Osteocyte (in vitro differentiated cells): ENCODE measurements around the gene SLA2. TPM values are rescaled to one million over a fixed set of nuclear protein-coding genes. Genes with fewer than 3 reads are reported as not detected.

Experiments used
- DNase-seq: peaks from one replicate; pipeline ENCODE4 v3.0.0; 2021; ENCODE audit warnings: mixed read lengths; ENCODE audit not compliant: unreplicated experiment; ENCODE audit errors: extremely low spot score
- H3K27ac Mint-ChIP-seq: one replicate; pipeline ENCODE4 v1.8.0; 2021; ENCODE audit warnings: mild to moderate bottlenecking, mixed read lengths; ENCODE audit not compliant: unreplicated experiment
- H3K27me3 Mint-ChIP-seq: one replicate; pipeline ENCODE4 v1.8.0; 2021; ENCODE audit warnings: mixed read lengths; ENCODE audit not compliant: unreplicated experiment
- H3K36me3 Mint-ChIP-seq: one replicate; pipeline ENCODE4 v1.8.0; 2021; ENCODE audit warnings: mixed read lengths; ENCODE audit not compliant: unreplicated experiment
- H3K4me1 Mint-ChIP-seq: one replicate; pipeline ENCODE4 v1.8.0; 2021; ENCODE audit warnings: mixed read lengths; ENCODE audit not compliant: unreplicated experiment
- H3K4me3 Mint-ChIP-seq: one replicate; pipeline ENCODE4 v1.8.0; 2021; ENCODE audit warnings: mild to moderate bottlenecking, moderate library complexity, mixed read lengths; ENCODE audit not compliant: unreplicated experiment
- H3K9me3 Mint-ChIP-seq: one replicate; pipeline ENCODE4 v1.8.0; 2021; ENCODE audit warnings: mixed read lengths; ENCODE audit not compliant: unreplicated experiment
- total RNA-seq: library from RNA; stranded (reverse); gene quantifications from 2 replicates; pipeline ENCODE4 v1.2.1, GENCODE V29; 2021
- TF ChIP-seq, protein P1 (sequence below): fragments of 200-600 bp; sonication (generic); IDR thresholded peaks from 2 replicates; pipeline ENCODE4 v1.5.0; 2021; ENCODE audit warnings: antibody characterized with exemption, mild to moderate bottlenecking, moderate library complexity

SLA2 gene
- total RNA-seq, 1 donor from 2014 or later: not detected

DNA sequence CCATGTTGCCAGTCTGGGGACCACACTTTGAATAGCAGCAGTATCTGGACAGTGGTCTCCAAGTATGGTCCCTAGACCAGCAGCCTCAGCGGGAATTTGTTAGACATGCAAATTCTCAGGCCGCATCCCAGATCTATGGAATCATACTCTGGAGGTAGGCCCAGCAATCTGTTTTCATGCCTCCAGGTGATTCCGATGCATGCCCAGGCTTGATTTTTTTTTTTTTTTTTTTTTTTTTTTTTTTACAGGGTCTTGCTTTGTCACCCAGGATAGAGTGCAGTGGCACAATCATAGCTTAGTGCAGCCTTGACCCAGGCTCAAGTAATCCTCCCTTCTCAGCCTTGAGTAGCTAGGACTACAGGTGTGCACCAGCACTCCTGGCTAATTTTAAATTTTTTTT, 682 bp upstream of the SLA2 start:
- DNase-seq: no peak
- Mint-ChIP-seq H3K27me3 (no peaks in the 10 kb centered on the region), H3K4me3 (no peak overlapping the region), H3K36me3 (peaks cover 5% of the 10 kb centered on the region), H3K4me1 (no peaks in the 10 kb centered on the region), H3K27ac (no peak overlapping the region), H3K9me3 (no peaks in the 10 kb centered on the region)
- TF ChIP-seq, protein P1, sequence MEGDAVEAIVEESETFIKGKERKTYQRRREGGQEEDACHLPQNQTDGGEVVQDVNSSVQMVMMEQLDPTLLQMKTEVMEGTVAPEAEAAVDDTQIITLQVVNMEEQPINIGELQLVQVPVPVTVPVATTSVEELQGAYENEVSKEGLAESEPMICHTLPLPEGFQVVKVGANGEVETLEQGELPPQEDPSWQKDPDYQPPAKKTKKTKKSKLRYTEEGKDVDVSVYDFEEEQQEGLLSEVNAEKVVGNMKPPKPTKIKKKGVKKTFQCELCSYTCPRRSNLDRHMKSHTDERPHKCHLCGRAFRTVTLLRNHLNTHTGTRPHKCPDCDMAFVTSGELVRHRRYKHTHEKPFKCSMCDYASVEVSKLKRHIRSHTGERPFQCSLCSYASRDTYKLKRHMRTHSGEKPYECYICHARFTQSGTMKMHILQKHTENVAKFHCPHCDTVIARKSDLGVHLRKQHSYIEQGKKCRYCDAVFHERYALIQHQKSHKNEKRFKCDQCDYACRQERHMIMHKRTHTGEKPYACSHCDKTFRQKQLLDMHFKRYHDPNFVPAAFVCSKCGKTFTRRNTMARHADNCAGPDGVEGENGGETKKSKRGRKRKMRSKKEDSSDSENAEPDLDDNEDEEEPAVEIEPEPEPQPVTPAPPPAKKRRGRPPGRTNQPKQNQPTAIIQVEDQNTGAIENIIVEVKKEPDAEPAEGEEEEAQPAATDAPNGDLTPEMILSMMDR: no peak

DNA sequence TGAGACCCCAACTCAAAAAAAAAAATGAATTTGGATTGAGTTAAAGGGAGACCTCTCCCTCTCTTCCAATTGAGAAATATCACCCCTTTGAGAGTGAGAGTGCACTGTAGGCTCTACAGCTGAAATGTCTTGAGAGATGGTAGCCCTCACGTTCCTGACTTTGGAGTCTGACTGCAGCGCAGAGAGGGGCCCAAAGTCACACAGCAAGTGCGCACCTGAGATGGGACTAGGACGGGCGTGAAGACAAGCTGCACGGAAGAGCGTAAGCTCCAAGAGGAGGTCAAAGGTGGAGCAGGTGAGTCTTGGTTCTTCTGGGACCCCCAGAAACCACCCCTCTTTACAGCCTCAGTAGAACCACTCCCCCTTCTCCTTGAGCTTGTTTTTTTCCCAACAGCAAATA, 643 bp downstream of the SLA2 start:
- Mint-ChIP-seq H3K9me3 (no peaks in the 10 kb centered on the region), H3K4me3 (no peak overlapping the region), H3K27ac (no peak overlapping the region)

DNA sequence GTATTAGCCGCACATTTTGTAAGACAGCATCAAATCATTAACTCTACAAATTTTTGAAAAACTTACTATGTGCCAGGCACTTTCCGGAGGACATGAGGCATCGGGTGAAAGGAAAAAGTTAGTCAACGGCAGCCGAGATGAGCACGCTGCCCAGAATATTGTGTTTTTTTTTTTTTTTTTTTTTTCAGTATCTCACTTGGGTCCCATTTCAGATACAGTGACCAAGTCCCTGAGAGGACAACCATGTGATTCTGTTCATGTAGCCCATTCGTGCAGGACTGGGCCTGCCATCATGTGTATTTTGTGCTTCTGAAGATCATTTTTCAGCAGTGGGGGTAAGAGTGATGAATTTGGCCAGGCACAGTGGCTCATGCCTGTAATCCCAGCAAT, 1.3 kb downstream of the SLA2 start:
- TF ChIP-seq, protein P1: no peak
- no peaks in the 10 kb centered on the region for H3K9me3 Mint-ChIP-seq
- H3K27me3 Mint-ChIP-seq: no peaks in the 10 kb centered on the region
- no peaks in the 10 kb centered on the region for H3K36me3 Mint-ChIP-seq
- no peaks in the 10 kb centered on the region for H3K4me1 Mint-ChIP-seq
- DNase-seq: no peak
- H3K4me3 Mint-ChIP-seq: no peak overlapping the region
- H3K27ac Mint-ChIP-seq: no peak overlapping the region

More for the DNA sequence above, 643 bp downstream of the SLA2 start:
- no peak for DNase-seq
- TF ChIP-seq, protein P1: no peak
- H3K4me1 Mint-ChIP-seq: no peaks in the 10 kb centered on the region
- no peaks in the 10 kb centered on the region for H3K36me3 Mint-ChIP-seq
- H3K27me3 Mint-ChIP-seq: no peaks in the 10 kb centered on the region

DNA sequence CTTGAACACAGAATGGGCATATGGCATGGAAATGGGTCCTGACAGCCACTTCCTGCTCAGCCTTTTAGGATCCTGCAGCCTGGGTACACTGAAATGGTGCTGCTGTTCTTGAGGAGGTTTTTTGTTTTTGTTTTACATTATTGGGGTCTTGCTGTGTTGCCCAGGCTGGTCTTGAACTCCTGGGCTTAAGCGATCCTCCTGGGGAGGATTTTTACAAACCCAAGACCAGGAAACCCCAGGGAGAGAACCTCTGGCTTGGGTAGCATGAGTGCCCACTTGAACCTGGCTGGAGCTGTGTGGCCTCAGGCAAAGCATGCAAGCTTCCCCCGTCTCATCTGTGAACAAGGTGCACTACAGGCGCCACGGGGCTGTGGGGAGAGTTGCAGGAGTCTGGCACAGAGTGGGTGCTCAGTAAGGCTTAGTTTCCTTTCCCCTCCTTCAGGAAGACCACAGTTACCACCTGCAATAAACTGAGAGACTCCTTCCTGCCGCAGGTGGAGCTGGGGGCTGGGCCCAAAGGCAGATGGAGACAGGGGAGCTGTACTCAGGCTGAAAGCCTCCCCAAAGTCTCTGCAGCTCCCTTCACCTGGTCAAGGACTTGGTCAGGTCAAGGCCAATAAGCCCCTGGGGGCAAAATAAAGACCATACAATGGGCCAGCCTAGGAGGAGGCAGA, 1.8 kb downstream of the SLA2 start:
- Mint-ChIP-seq H3K36me3 (no peaks in the 10 kb centered on the region), H3K4me1 (no peaks in the 10 kb centered on the region), H3K27ac (no peak overlapping the region), H3K4me3 (no peak overlapping the region), H3K27me3 (no peaks in the 10 kb centered on the region), H3K9me3 (no peaks in the 10 kb centered on the region)
- TF ChIP-seq, protein P1: no peak
- DNase-seq: no peak

DNA sequence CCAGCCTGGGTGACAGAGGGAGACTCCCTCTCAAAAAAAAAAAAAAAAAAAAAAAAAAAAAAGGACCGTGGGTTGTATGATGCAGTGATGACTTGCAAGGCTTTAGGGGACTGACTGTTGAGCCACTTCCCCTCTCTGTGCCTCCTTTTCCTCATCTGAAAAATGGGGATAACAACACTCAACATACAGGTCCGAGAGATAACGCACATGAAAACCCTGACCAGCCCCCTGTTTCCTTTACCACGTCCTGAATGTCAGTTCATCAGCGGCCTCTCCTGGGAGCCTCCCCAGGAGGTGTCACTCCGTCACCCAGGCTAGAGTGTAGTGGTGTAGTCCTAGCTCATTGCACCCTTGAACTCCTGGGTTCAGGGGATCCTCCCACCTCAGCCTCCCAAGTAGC, 3.9 kb downstream of the SLA2 start:
- Mint-ChIP-seq H3K27me3 (no peaks in the 10 kb centered on the region), H3K4me1 (no peaks in the 10 kb centered on the region), H3K4me3 (no peak overlapping the region), H3K9me3 (no peaks in the 10 kb centered on the region), H3K27ac (no peak overlapping the region), H3K36me3 (no peaks in the 10 kb centered on the region)
- no peak for DNase-seq
- TF ChIP-seq, protein P1: no peak
